Measurements from ENCODE around the gene MYH10.

- TF ChIP-seq SUZ12 (IDR thresholded peaks at IDR 0.05; ENCODE audit: extremely low read depth, insufficient read depth, insufficient read length) (no peak), YY1 (IDR thresholded peaks at IDR 0.05; ENCODE audit: insufficient read depth, insufficient read length) (no peak)
Measured at GRCh38 chr17:8484465-8484864, 146.1 kb downstream of the MYH10 start.

All from NT2/D1 (cell line).